Right lung (tissue), 5 donors: Measurements from ENCODE around the gene UBE2Q1. TPM values are rescaled to one million over a fixed set of nuclear protein-coding genes. Genes with fewer than 3 reads are reported as not detected.

Experiments
- DNase-seq, 2 donors: peaks; one replicate each; pipeline ENCODE4 v3.0.0-alpha.2; 2013
- polyA plus RNA-seq, 5 donors: library from polyadenylated mRNA; unstranded; fragments of 120-200 nt; gene quantifications; one replicate each; pipeline versions ENCODE4 v1.2.1 to v1.2.3, GENCODE V29; 2013; ENCODE audit warnings: inconsistent platforms in 1 of 5, low replicate concordance in 1 of 5; ENCODE audit not compliant: insufficient read length in 5 of 5, insufficient read depth in 1 of 5

Gene UBE2Q1
- polyA plus RNA-seq, 5 donors: 90.2 to 111 (median 107) TPM

- DNase-seq: no peak
Observed at GRCh38 chr1:154581766-154582165, 23.3 kb upstream of the UBE2Q1 start.

- no peak for DNase-seq
Observed at GRCh38 chr1:154579374-154579773, 20.9 kb upstream of the UBE2Q1 start.

GRCh38 chr1:154578058-154578418 lies 19.6 kb upstream of the UBE2Q1 start:
- DNase-seq: no peak

- DNase-seq: no peak
Observed at GRCh38 chr1:154577346-154578057, 19.0 kb upstream of the UBE2Q1 start.

GRCh38 chr1:154575951-154576566 lies 17.6 kb upstream of the UBE2Q1 start:
- DNase-seq: no peak

- DNase-seq: no peak
Observed at GRCh38 chr1:154575147-154575927, 16.9 kb upstream of the UBE2Q1 start.

- no peak for DNase-seq
Observed at GRCh38 chr1:154574716-154575115, 16.3 kb upstream of the UBE2Q1 start.

- DNase-seq: no peak
Observed at GRCh38 chr1:154573168-154573510, 14.7 kb upstream of the UBE2Q1 start.

- DNase-seq: no peak
Observed at GRCh38 chr1:154572468-154573167, 14.2 kb upstream of the UBE2Q1 start.

- no peak for DNase-seq
Observed at GRCh38 chr1:154571964-154572288, 13.5 kb upstream of the UBE2Q1 start.

GRCh38 chr1:154571244-154571963 lies 12.9 kb upstream of the UBE2Q1 start:
- no peak for DNase-seq

- no peak for DNase-seq
Observed at GRCh38 chr1:154568157-154568815, 9.8 kb upstream of the UBE2Q1 start.

GRCh38 chr1:154567386-154568156 lies 9.1 kb upstream of the UBE2Q1 start, which contains the start of gene CHRNB2:
TSS of gene CHRNB2 (plus strand) at chr1:154567778. CDS start at chr1:154568045, 267 bp downstream.
- DNase-seq: peak in 1 of 2 donors; percentile 38

GRCh38 chr1:154565876-154566275 lies 7.4 kb upstream of the UBE2Q1 start:
- no peak for DNase-seq

GRCh38 chr1:154559466-154560044 lies 1.1 kb upstream of the UBE2Q1 start:
- DNase-seq: peak; percentile 85 to 89

- DNase-seq: peak; percentile 98 to 99
Observed at GRCh38 chr1:154558720-154559465, 431 bp upstream of the UBE2Q1 start.

GRCh38 chr1:154557248-154557938 lies 1.1 kb downstream of the UBE2Q1 start:
- DNase-seq: no peak

GRCh38 chr1:154556422-154556821 lies 2.0 kb downstream of the UBE2Q1 start:
- DNase-seq: no peak
